ENCODE results near the gene MSGN1. TPM values are rescaled to one million over a fixed set of nuclear protein-coding genes. Genes with fewer than 3 reads are reported as not detected.

Gene MSGN1
- total RNA-seq, 1 experiment from 2014 or later: not detected

GRCh38 chr2:17793803-17794354 is 22.4 kb upstream of the MSGN1 start:
- CTCF ChIA-PET: no interaction called here
- Histone ChIP-seq H3K4me2 (ENCODE audit: low read length) (no peak overlapping the region), H3K9me3 (ENCODE audit: control insufficient read depth in 1 of 2, insufficient read depth in 1 of 2, low read depth in 1 of 2, low read length in 2 of 2) (no peaks in the 10 kb centered on the region), H3K79me2 (ENCODE audit: insufficient read depth, low read length) (no peaks in the 10 kb centered on the region), H3K4me1 (ENCODE audit: control insufficient read depth in 1 of 2, insufficient read depth in 2 of 2, low read length in 2 of 2) (no peaks in the 10 kb centered on the region), H3K36me3 (ENCODE audit: control insufficient read depth in 1 of 2, insufficient read depth in 2 of 2, low read length in 2 of 2) (no peaks in the 10 kb centered on the region), H2AFZ (ENCODE audit: low read depth, low read length, poor library complexity, severe bottlenecking) (no peak overlapping the region), H3K4me3 (replicated peaks in 1 of 2; ENCODE audit: low read depth in 1 of 2, low read length in 2 of 2) (no peak overlapping the region), H3K27ac (ENCODE audit: low read depth, low read length) (no peak overlapping the region), H4K20me1 (ENCODE audit: insufficient read depth) (no peaks in the 10 kb centered on the region), H3K9ac (ENCODE audit: low read length) (no peak overlapping the region), H3K9me2 (ENCODE audit: insufficient read depth) (no peaks in the 10 kb centered on the region), H3K27me3 (ENCODE audit: insufficient read depth, low read length) (peaks cover 25% of the 10 kb centered on the region)
- no peak for DNase-seq (ENCODE audit: low read depth, low spot score)
- BruUV-seq (replicated peaks): no TSS peak
- POLR2A ChIA-PET: no interaction called here
- TF ChIP-seq SRF (IDR thresholded peaks at IDR 0.05; ENCODE audit: low read depth) (no peak), EZH2 (IDR thresholded peaks at IDR 0.05) (no peak), ELF1 (IDR thresholded peaks at IDR 0.05; ENCODE audit: borderline replicate concordance, low read depth) (no peak), FOSL1 (IDR thresholded peaks at IDR 0.05; ENCODE audit: low read depth) (no peak), ZFX (IDR thresholded peaks at IDR 0.05) (no peak), EGR1 (IDR thresholded peaks at IDR 0.05; ENCODE audit: low read depth) (no peak), CTCF (IDR thresholded peaks at IDR 0.05 in 2 of 3, conservative IDR thresholded peaks at IDR 0.05 in 1 of 3; ENCODE audit: borderline replicate concordance in 1 of 3, insufficient read depth in 1 of 3, low read depth in 2 of 3, low read length in 2 of 3) (no peak), POLR2AphosphoS5 (IDR thresholded peaks at IDR 0.05; ENCODE audit: low read depth, low read length) (no peak), ZNF274 (IDR thresholded peaks at IDR 0.05; ENCODE audit: low read depth, low read length) (no peak)
- TF ChIP-seq, protein P1, sequence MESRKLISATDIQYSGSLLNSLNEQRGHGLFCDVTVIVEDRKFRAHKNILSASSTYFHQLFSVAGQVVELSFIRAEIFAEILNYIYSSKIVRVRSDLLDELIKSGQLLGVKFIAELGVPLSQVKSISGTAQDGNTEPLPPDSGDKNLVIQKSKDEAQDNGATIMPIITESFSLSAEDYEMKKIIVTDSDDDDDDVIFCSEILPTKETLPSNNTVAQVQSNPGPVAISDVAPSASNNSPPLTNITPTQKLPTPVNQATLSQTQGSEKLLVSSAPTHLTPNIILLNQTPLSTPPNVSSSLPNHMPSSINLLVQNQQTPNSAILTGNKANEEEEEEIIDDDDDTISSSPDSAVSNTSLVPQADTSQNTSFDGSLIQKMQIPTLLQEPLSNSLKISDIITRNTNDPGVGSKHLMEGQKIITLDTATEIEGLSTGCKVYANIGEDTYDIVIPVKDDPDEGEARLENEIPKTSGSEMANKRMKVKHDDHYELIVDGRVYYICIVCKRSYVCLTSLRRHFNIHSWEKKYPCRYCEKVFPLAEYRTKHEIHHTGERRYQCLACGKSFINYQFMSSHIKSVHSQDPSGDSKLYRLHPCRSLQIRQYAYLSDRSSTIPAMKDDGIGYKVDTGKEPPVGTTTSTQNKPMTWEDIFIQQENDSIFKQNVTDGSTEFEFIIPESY (IDR thresholded peaks at IDR 0.05; ENCODE audit: extremely low read depth, insufficient replicate concordance, low read length): no peak
- TF ChIP-seq, protein P2, sequence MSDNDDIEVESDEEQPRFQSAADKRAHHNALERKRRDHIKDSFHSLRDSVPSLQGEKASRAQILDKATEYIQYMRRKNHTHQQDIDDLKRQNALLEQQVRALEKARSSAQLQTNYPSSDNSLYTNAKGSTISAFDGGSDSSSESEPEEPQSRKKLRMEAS (IDR thresholded peaks at IDR 0.05): no peak
- TF ChIP-seq, protein P3, sequence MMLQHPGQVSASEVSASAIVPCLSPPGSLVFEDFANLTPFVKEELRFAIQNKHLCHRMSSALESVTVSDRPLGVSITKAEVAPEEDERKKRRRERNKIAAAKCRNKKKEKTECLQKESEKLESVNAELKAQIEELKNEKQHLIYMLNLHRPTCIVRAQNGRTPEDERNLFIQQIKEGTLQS (IDR thresholded peaks at IDR 0.05): no peak
- intact Hi-C loops (cut with micrococcal nuclease): no loop called here
- ATAC-seq: no peak
- RAD21 ChIA-PET (ENCODE audit: low non-redundant PET in 1 of 2, low total read pairs in 2 of 2, uncharacterized antibody in 2 of 2, unreplicated experiment in 2 of 2): no interaction called here

Measured in HCT116 (cell line).